ENCODE measurements around the gene ZDHHC21.

ZDHHC21 gene

DNA sequence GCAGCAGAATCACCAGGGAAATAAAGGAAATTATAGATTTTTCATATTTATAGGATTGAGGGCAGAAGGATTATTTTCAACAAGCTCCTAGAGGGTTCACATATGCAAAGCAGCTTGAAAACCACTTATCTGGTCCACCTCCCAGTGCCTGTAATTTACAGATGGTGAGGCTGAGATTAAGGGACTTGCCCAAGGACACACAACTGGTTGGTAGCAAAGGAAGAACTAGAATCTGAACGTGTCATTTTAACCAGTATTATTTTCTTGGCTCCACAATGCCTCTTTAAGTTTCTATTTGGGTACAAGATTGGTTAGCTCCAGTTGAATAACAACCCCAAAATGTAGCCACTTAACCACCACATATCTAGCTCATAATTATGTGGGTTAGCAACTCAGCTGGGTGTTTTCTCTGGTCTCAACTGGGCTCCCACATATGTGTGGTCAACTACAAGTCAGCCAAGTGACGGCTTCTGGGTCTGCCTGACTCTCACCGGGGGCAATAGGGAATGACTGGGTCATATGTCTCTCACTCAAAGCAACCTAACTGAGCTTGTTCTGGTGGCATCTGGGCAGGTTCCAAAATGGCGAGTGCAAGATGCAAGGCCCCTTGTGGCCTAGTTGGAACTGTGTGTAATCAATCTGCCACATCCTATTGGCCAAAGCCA lies 127.7 kb downstream of the ZDHHC21 start:
- H3K27ac ChIP-seq (ENCODE audit: low read depth, low read length): no peak overlapping the region
- no peaks in the 10 kb centered on the region for H3K36me3 ChIP-seq (ENCODE audit: control insufficient read depth, insufficient read depth, low read length)
- H3K9me3 ChIP-seq (ENCODE audit: control insufficient read depth, insufficient read depth, low read length): no peaks in the 10 kb centered on the region
- H3K9ac ChIP-seq (ENCODE audit: low read depth, low read length): no peak overlapping the region
- H3K27me3 ChIP-seq (ENCODE audit: control insufficient read depth, insufficient read depth, low read length): no peaks in the 10 kb centered on the region; the same call in 1 of the 2 replicates
- H3K4me3 ChIP-seq (ENCODE audit: low read depth, low read length): no peak overlapping the region
- H3K4me1 ChIP-seq (ENCODE audit: control insufficient read depth, insufficient read depth, low read length): peaks cover 18% of the 10 kb centered on the region

DNA sequence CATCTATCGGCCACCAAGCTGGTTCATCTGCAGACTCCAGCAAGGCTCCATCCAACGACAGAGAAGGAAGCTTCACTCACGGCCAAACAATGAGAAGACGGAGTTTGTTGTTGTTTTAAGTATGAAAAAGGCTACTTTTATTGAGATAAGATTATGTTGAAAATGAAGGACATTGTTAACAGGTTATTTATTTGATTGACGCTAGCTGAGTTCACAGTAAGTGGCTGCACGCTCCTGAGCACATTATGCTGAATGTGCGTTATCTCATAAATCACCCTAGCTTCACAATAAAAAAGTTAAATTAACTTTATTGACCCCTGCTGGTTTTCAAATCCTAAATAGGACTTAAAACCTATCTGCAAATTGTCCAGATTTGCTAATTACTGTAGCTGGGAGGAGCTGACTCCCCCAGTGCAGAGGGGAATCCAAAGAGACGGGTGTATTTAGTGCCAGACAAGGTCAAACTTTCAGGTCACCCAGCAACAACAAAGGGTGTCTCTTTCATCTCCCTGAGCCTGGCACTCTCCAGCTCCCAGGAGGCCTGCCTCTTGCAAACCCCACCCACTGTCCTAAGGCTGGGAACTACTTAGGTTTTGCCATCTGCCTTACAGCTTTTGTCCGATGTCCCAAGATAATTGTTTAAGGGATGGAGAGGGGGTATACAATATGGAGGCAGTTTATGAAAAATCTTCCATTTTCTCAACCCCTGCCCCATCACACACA lies 129.2 kb downstream of the ZDHHC21 start:
- Histone ChIP-seq H3K27me3 (ENCODE audit: control insufficient read depth, insufficient read depth, low read length) (no peaks in the 10 kb centered on the region; the same call in 1 of the 2 replicates), H3K27ac (ENCODE audit: low read depth, low read length) (no peak overlapping the region), H3K4me3 (ENCODE audit: low read depth, low read length) (no peak overlapping the region), H3K36me3 (ENCODE audit: control insufficient read depth, insufficient read depth, low read length) (no peaks in the 10 kb centered on the region), H3K4me1 (ENCODE audit: control insufficient read depth, insufficient read depth, low read length) (peaks cover 18% of the 10 kb centered on the region), H3K9ac (ENCODE audit: low read depth, low read length) (no peak overlapping the region), H3K9me3 (ENCODE audit: control insufficient read depth, insufficient read depth, low read length) (no peaks in the 10 kb centered on the region)

DNA sequence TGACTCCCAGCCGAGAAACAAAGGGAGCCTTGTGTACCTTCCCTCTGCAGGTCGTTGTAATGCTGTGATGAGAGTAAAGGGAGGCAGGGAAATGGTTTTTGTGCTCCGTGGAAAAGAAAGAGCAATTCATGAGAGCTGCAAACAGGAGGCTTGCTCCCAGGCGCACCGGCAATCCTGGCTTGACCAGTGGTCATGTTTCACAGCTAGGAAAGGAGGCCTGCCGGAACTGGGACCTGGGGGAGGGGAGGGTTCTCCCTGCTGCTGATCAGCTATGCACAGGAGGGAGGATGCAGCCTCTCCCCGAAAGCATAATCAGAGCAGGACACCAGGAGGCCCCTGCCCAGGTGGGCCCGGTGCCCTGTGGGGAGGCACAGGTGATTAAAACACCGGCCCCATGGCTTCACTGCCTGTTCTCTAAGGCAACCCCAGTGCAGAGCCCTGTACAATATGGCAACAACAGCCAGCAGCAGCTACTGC lies 131.3 kb downstream of the ZDHHC21 start:
- Histone ChIP-seq H3K9ac (ENCODE audit: low read depth, low read length) (no peak overlapping the region), H3K36me3 (ENCODE audit: control insufficient read depth, insufficient read depth, low read length) (no peaks in the 10 kb centered on the region), H3K4me3 (ENCODE audit: low read depth, low read length) (no peak overlapping the region), H3K27me3 (ENCODE audit: control insufficient read depth, insufficient read depth, low read length) (no peaks in the 10 kb centered on the region; the same call in 1 of the 2 replicates), H3K4me1 (ENCODE audit: control insufficient read depth, insufficient read depth, low read length) (peaks cover 18% of the 10 kb centered on the region), H3K9me3 (ENCODE audit: control insufficient read depth, insufficient read depth, low read length) (no peaks in the 10 kb centered on the region), H3K27ac (ENCODE audit: low read depth, low read length) (peak overlapping the region; percentile 5)
